Measurements from ENCODE around the gene GADD45B.
"Not testable (repeated sequence)": the region's sequence is repeated elsewhere in the genome, so short reads cannot be mapped to it uniquely, and the experiment has no call there.

Gene GADD45B

DNA sequence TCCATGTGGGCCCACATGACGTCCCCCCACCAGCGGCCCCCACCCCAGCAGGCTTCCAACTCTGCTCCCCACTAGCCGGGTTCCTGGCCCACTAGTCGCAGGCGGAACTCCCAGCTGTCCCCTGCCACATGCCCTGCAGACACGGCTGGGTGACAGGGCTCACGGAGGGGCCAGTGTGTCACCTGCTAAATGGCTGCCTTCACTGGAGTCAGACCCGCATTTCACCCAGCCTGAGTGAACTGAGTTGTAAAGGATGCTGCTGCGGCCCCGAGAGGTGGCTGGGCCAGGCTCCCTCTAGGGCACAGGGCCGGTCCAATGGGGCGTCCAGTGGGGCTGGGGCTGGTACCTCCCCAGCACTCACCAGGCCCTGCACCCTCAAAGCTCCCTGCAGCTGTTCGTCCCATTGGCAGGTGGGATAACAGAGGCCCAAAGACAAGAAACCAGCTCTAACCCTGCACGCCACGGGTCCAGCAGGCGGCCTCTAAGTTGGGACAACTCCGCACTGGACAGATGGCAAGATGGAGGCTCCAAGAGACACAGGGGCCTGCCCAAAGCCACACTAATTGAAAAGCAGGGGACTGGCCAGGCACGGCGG is 22.4 kb upstream of the GADD45B start:
- no peak overlapping the region for H3K4me3 ChIP-seq (ENCODE audit: low read length)
- H3K36me3 ChIP-seq (ENCODE audit: insufficient read depth, low read length): peaks cover 18% of the 10 kb centered on the region
- no peaks in the 10 kb centered on the region for H3K27me3 ChIP-seq (ENCODE audit: insufficient read depth, low read length)
- H3K4me1 ChIP-seq (ENCODE audit: insufficient read depth, low read length): peaks cover 8% of the 10 kb centered on the region
- no peak overlapping the region for H2AFZ ChIP-seq (ENCODE audit: low read depth, low read length)
- H3K9me3 ChIP-seq (ENCODE audit: low read length): no peaks in the 10 kb centered on the region

DNA sequence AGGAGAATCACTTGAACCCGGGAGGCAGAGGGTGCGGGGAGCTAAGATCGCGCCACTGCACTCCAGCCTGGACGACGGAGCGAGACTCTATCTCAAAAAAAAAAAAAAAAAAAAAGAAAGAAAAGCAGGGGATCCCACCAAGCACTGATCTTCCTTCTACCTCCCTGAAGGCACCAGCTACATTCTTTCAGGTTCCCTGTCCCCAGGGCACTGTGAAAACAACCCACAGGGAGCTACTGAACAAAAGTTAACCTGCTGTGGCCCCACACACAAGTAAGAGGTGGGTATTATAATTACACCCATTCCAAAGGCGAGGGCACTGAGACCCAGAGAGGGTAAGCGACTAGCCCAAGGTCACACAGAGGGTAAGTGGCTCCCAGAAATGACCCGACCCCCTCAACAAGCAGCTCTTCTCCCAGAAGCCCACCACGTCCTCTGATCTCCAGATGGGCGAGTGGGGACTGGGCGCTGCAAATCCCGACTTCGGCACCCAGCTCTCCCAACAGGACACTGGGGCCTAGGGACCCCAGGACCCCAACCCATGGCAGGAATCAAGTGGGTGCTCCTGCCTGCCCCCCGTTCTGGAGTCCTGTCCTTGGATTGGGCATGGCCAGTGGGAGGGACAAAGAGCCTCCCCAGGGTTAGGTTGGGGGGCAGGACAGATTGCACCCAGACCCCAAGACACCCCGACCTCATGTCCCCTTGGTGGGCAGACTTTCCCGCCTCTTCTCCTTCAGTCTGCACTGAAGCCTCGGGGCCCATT is 21.5 kb upstream of the GADD45B start:
- H3K36me3 ChIP-seq (ENCODE audit: insufficient read depth, low read length): peaks cover 15% of the 10 kb centered on the region
- peaks cover 8% of the 10 kb centered on the region for H3K4me1 ChIP-seq (ENCODE audit: insufficient read depth, low read length)
- H2AFZ ChIP-seq (ENCODE audit: low read depth, low read length): no peak overlapping the region
- peak overlapping the region; percentile 12 for H3K4me3 ChIP-seq (ENCODE audit: low read length)
- H3K27me3 ChIP-seq (ENCODE audit: insufficient read depth, low read length): no peaks in the 10 kb centered on the region
- no peaks in the 10 kb centered on the region for H3K9me3 ChIP-seq (ENCODE audit: low read length)

DNA sequence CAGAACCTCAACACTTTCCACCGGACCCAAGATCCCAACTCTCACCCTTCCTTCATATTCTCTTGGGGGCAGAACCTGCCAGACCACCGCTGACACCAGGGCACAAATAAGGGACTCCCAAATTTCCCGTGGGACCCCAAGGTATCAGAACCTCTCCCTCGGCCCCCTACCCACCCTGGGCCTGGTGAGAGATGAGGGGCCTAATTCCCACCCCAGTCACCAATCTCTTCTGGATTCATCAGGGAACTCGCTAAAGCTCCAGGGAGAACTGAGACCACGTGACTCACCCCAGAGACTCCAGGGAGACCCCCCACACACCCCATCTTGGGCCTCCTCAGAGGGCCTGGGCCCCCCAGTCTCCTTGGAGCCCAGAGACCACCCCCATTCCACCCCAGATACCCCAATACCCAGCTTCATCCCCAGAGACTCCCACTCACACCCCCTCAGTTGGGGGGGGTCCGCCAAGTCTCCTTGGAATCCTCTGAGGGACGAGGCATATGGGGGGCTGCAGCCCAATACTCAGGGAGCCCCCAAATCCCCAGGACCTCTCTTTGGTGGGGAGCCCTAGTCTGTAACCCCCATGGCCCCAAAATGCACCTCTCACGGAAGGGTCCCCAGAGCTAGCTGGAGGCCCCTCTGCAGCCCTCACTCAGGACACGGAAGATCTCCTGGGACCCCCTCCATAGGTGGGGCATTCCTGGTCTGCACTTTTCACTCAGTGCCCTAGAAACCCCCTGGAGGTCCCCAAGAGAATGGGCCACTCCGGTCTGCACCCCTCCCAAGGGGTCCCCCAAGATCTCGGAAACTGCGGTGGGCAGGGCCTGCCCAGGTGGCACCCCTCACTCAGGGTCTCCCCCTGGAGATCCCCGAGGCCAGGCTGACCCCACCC is 20.7 kb upstream of the GADD45B start:
- Histone ChIP-seq H3K27me3 (ENCODE audit: insufficient read depth, low read length) (no peaks in the 10 kb centered on the region), H3K9me3 (ENCODE audit: low read length) (no peaks in the 10 kb centered on the region), H3K4me1 (ENCODE audit: insufficient read depth, low read length) (peaks cover 8% of the 10 kb centered on the region), H3K4me3 (ENCODE audit: low read length) (peak overlapping the region; percentile 75), H2AFZ (ENCODE audit: low read depth, low read length) (no peak overlapping the region), H3K36me3 (ENCODE audit: insufficient read depth, low read length) (peaks cover 12% of the 10 kb centered on the region)

- Histone ChIP-seq H2AFZ (ENCODE audit: low read depth, low read length) (peak overlapping the region; percentile 47), H3K4me3 (ENCODE audit: low read length) (peak overlapping the region; percentile 75), H3K36me3 (ENCODE audit: insufficient read depth, low read length) (peaks cover 10% of the 10 kb centered on the region), H3K9me3 (ENCODE audit: low read length) (no peaks in the 10 kb centered on the region), H3K4me1 (ENCODE audit: insufficient read depth, low read length) (peaks cover 8% of the 10 kb centered on the region), H3K27me3 (ENCODE audit: insufficient read depth, low read length) (no peaks in the 10 kb centered on the region)
Observed at GRCh38 chr19:2455851-2456570, 19.9 kb upstream of the GADD45B start.

- H3K4me1 ChIP-seq (ENCODE audit: insufficient read depth, low read length): peaks cover 8% of the 10 kb centered on the region
- no peaks in the 10 kb centered on the region for H3K9me3 ChIP-seq (ENCODE audit: low read length)
- peak overlapping the region; percentile 75 for H3K4me3 ChIP-seq (ENCODE audit: low read length)
- peaks cover 7% of the 10 kb centered on the region for H3K36me3 ChIP-seq (ENCODE audit: insufficient read depth, low read length)
- no peaks in the 10 kb centered on the region for H3K27me3 ChIP-seq (ENCODE audit: insufficient read depth, low read length)
- H2AFZ ChIP-seq (ENCODE audit: low read depth, low read length): peak overlapping the region; percentile 95
Observed at GRCh38 chr19:2457394-2458037, 18.4 kb upstream of the GADD45B start.

DNA sequence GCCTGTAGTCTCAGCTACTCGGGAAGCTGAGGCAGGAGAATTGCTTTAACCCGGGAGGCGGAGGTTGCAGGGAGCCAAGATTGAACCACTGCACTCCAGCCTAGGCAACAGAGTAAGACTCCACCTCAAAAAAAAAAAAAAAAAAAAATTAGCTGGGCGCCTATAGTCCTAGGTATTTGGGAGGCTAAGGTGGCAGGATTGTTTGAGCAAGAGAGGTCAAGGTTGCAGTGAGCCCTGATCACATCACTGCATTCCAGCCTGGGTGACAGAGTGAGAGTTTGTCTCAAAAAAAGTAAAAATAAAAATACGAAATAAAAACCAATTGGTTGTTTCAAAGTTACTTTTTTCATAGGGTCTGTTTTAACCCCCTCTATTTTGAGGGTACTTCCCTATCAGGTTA is 17.9 kb upstream of the GADD45B start:
- H3K27me3 ChIP-seq (ENCODE audit: insufficient read depth, low read length): no peaks in the 10 kb centered on the region
- H3K9me3 ChIP-seq (ENCODE audit: low read length): no peaks in the 10 kb centered on the region
- peaks cover 8% of the 10 kb centered on the region for H3K4me1 ChIP-seq (ENCODE audit: insufficient read depth, low read length)
- H2AFZ ChIP-seq (ENCODE audit: low read depth, low read length): no peak overlapping the region
- peaks cover 2% of the 10 kb centered on the region for H3K36me3 ChIP-seq (ENCODE audit: insufficient read depth, low read length)
- no peak overlapping the region for H3K4me3 ChIP-seq (ENCODE audit: low read length)

DNA sequence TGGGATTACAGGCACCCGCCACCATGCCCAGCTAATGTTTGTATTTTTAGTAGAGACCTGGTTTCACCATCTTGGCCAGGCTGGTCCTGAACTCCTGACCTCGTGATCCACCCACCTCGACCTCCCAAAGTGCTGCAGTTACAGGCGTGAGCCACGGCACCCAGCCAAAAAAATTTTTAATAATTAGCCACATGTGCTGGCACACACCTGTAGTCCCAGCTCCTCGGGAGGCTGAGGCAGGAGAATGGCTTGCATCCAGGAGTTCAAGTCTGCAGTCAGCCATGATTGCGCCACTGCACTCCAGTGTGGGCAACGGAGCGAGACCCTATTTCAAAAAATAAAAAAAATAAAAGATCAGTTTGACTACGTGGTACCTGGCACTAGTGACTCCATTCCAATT is 17.2 kb upstream of the GADD45B start:
- not testable (repeated sequence) for H2AFZ ChIP-seq (ENCODE audit: low read depth, low read length); H3K4me1 ChIP-seq (ENCODE audit: insufficient read depth, low read length); H3K27me3 ChIP-seq (ENCODE audit: insufficient read depth, low read length)

GRCh38 chr19:2460245-2460644 is 15.7 kb upstream of the GADD45B start:
- H3K36me3 ChIP-seq (ENCODE audit: insufficient read depth, low read length): no peaks in the 10 kb centered on the region
- H2AFZ ChIP-seq (ENCODE audit: low read depth, low read length): no peak overlapping the region
- H3K4me1 ChIP-seq (ENCODE audit: insufficient read depth, low read length): peaks cover 7% of the 10 kb centered on the region
- H3K4me3 ChIP-seq (ENCODE audit: low read length): no peak overlapping the region
- H3K27me3 ChIP-seq (ENCODE audit: insufficient read depth, low read length): no peaks in the 10 kb centered on the region
- no peaks in the 10 kb centered on the region for H3K9me3 ChIP-seq (ENCODE audit: low read length)

More for the DNA sequence above, 17.2 kb upstream of the GADD45B start:
- not testable (repeated sequence) for H3K9me3 ChIP-seq (ENCODE audit: low read length); H3K4me3 ChIP-seq (ENCODE audit: low read length); H3K36me3 ChIP-seq (ENCODE audit: insufficient read depth, low read length)

DNA sequence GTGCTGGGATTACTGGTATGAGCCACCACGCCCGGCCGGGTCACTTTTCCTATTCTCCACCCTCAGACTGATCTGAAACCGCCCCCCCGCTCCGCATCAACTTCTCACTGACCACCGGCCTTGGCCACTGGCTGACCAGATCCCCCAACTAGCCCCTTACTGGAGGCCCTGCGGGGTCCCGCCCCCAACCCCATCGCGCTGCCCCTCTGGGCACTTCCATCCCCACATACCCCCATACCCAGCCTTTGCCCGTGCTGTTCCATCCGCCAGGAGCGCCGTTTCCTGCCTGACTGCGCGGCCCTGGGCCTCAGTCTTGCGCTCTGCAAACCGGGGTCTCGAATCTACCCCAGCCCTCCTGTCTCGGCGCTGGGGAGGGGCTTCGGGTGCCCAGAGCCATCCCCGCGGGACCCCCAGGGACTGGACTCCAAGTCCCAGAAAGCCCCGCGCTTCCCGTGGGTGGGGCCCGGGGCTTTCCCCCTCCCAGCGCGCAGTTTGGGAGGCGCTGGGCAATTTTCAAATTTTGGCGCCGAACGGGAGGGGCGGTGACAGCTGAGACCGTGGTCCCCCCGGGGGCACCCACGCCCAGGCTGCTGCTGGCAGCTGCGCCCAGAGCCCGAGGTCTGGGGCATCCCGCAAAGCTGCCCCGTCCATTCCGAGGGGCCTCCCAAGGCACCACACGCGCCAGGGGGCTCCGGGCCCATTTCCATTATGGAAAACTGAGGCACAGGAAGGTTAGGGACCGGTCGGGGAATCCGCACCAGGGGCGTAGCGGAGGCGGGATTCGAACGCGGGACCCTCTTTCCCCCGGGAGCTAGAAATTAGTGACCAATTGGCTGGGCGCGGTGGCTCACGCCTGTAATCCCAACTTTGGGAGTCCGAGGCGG is 13.9 kb upstream of the GADD45B start:
- H3K4me1 ChIP-seq (ENCODE audit: insufficient read depth, low read length): no peaks in the 10 kb centered on the region

GRCh38 chr19:2462635-2463421 is 13.1 kb upstream of the GADD45B start:
- Histone ChIP-seq H3K36me3 (ENCODE audit: insufficient read depth, low read length) (no peaks in the 10 kb centered on the region), H3K9me3 (ENCODE audit: low read length) (no peaks in the 10 kb centered on the region), H2AFZ (ENCODE audit: low read depth, low read length) (no peak overlapping the region), H3K4me3 (ENCODE audit: low read length) (no peak overlapping the region), H3K27me3 (ENCODE audit: insufficient read depth, low read length) (no peaks in the 10 kb centered on the region), H3K4me1 (ENCODE audit: insufficient read depth, low read length) (no peaks in the 10 kb centered on the region)

More for the DNA sequence above, 13.9 kb upstream of the GADD45B start:
- Histone ChIP-seq H3K9me3 (ENCODE audit: low read length) (no peaks in the 10 kb centered on the region), H3K4me3 (ENCODE audit: low read length) (no peak overlapping the region), H3K27me3 (ENCODE audit: insufficient read depth, low read length) (no peaks in the 10 kb centered on the region), H2AFZ (ENCODE audit: low read depth, low read length) (no peak overlapping the region), H3K36me3 (ENCODE audit: insufficient read depth, low read length) (no peaks in the 10 kb centered on the region)

DNA sequence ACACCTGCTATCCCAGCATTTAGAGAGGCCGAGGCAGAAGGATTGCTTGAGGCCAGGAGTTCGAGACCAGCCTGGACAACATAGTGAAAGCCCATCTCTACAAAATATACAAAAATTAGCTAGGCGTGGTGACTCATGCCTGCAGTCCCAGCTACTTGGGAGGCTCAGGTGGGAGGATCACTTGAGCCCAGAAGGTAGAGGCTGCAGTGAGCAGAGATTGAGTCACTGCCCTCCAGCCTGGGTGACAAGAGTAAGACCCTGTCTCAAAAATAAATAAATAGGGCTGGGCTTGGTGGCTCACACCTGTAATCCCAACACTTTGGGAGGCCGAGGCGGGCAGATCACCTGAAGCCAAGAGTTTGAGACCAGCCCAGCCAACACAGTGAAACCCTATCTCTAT is 12.2 kb upstream of the GADD45B start:
- H2AFZ ChIP-seq (ENCODE audit: low read depth, low read length); H3K36me3 ChIP-seq (ENCODE audit: insufficient read depth, low read length); H3K4me3 ChIP-seq (ENCODE audit: low read length); H3K9me3 ChIP-seq (ENCODE audit: low read length); H3K27me3 ChIP-seq (ENCODE audit: insufficient read depth, low read length); H3K4me1 ChIP-seq (ENCODE audit: insufficient read depth, low read length): not testable (repeated sequence)

All from neuron (in vitro differentiated cells).